22Rv1 (cell line): ENCODE results near the gene MORN1.

ENCODE experiments used
- H3K27ac ChIP-seq: fragments of 450-650 bp; 2 replicates; pipeline ENCODE4 v1.5.1; 2017
- CTCF ChIP-seq: fragments of 450-650 bp; IDR thresholded peaks from 2 replicates; pipeline ENCODE4 v1.5.1; 2017; ENCODE audit warnings: mild to moderate bottlenecking
- ZFX ChIP-seq: fragments of 450-650 bp; IDR thresholded peaks from 2 replicates; pipeline ENCODE4 v1.6.1; 2017; ENCODE audit warnings: antibody characterized with exemption, borderline replicate concordance

MORN1 gene

GRCh38 chr1:2399890-2400575, 8.7 kb upstream of the MORN1 start:
- H3K27ac ChIP-seq = no peak overlapping the region
- no peak for TF ChIP-seq ZFX
- TF ChIP-seq CTCF = no peak

GRCh38 chr1:2398871-2399270, 7.5 kb upstream of the MORN1 start:
- 0 out of 2 replicates have a peak overlapping the region, but pooled peaks have one; percentile 3 for H3K27ac ChIP-seq
- TF ChIP-seq CTCF (no peak), ZFX (no peak)

- TF ChIP-seq CTCF (no peak), ZFX (no peak)
- no peak overlapping the region for H3K27ac ChIP-seq
Measured at GRCh38 chr1:2397007-2397679, 5.8 kb upstream of the MORN1 start.

- H3K27ac ChIP-seq = no peak overlapping the region
- TF ChIP-seq CTCF (no peak), ZFX (no peak)
Measured at GRCh38 chr1:2396476-2396875, 5.1 kb upstream of the MORN1 start.

GRCh38 chr1:2396059-2396458, 4.7 kb upstream of the MORN1 start:
- no peak overlapping the region for H3K27ac ChIP-seq
- TF ChIP-seq ZFX (no peak), CTCF (no peak)

GRCh38 chr1:2395245-2395644, 3.9 kb upstream of the MORN1 start:
- H3K27ac ChIP-seq = peak overlapping the region; percentile 90
- no peak for TF ChIP-seq CTCF
- no peak for TF ChIP-seq ZFX

- TF ChIP-seq ZFX = no peak
- TF ChIP-seq CTCF = no peak
- peak overlapping the region; percentile 90 for H3K27ac ChIP-seq
Measured at GRCh38 chr1:2394761-2395160, 3.4 kb upstream of the MORN1 start.
